Measurements from ENCODE around the gene MEGF11.

The MEGF11 gene

GRCh38 chr15:65917407-65917756 is 336.2 kb downstream of the MEGF11 start:
- Histone ChIP-seq H3K9me3 (ENCODE audit: control insufficient read depth, low read length) (no peaks in the 10 kb centered on the region), H3K4me1 (no peaks in the 10 kb centered on the region), H3K9ac (no peak overlapping the region), H3K27ac (no peak overlapping the region), H3K79me2 (no peaks in the 10 kb centered on the region), H2AFZ (no peak overlapping the region), H3K4me2 (ENCODE audit: low read length) (no peak overlapping the region), H3K27me3 (ENCODE audit: control insufficient read depth, insufficient read depth, low read length) (no peaks in the 10 kb centered on the region), H3K4me3 (ENCODE audit: low read depth, low read length) (no peak overlapping the region), H3K36me3 (ENCODE audit: control insufficient read depth, insufficient read depth, low read length) (no peaks in the 10 kb centered on the region)
- no peak for TF ChIP-seq CTCF (IDR thresholded peaks at IDR 0.05)

- no peak overlapping the region for H3K4me3 ChIP-seq (ENCODE audit: low read depth, low read length)
- H3K4me1 ChIP-seq = no peaks in the 10 kb centered on the region
- no peaks in the 10 kb centered on the region for H3K27me3 ChIP-seq (ENCODE audit: control insufficient read depth, insufficient read depth, low read length)
- no peak overlapping the region for H2AFZ ChIP-seq
- H3K36me3 ChIP-seq (ENCODE audit: control insufficient read depth, insufficient read depth, low read length) = no peaks in the 10 kb centered on the region
- H3K79me2 ChIP-seq = no peaks in the 10 kb centered on the region
- H3K4me2 ChIP-seq (ENCODE audit: low read length) = no peak overlapping the region
- no peak overlapping the region for H3K9ac ChIP-seq
- no peaks in the 10 kb centered on the region for H3K9me3 ChIP-seq (ENCODE audit: control insufficient read depth, low read length)
- TF ChIP-seq CTCF (IDR thresholded peaks at IDR 0.05) = peak; percentile 58
- H3K27ac ChIP-seq = no peak overlapping the region
These were observed 336.7 kb downstream of the MEGF11 start for GRCh38 chr15:65916664-65917406.

- H3K27ac ChIP-seq = no peak overlapping the region
- no peaks in the 10 kb centered on the region for H3K27me3 ChIP-seq (ENCODE audit: control insufficient read depth, insufficient read depth, low read length)
- H3K4me1 ChIP-seq = no peaks in the 10 kb centered on the region
- no peaks in the 10 kb centered on the region for H3K9me3 ChIP-seq (ENCODE audit: control insufficient read depth, low read length)
- H3K4me3 ChIP-seq (ENCODE audit: low read depth, low read length) = no peak overlapping the region
- H3K4me2 ChIP-seq (ENCODE audit: low read length) = no peak overlapping the region
- no peak overlapping the region for H3K9ac ChIP-seq
- H3K36me3 ChIP-seq (ENCODE audit: control insufficient read depth, insufficient read depth, low read length) = no peaks in the 10 kb centered on the region
- no peak for TF ChIP-seq CTCF (IDR thresholded peaks at IDR 0.05)
- no peak overlapping the region for H2AFZ ChIP-seq
- no peaks in the 10 kb centered on the region for H3K79me2 ChIP-seq
These were observed 337.4 kb downstream of the MEGF11 start for GRCh38 chr15:65916041-65916663.

GRCh38 chr15:65914981-65915925 is 338.3 kb downstream of the MEGF11 start:
- H3K27ac ChIP-seq = no peak overlapping the region
- H3K4me3 ChIP-seq (ENCODE audit: low read depth, low read length) = no peak overlapping the region
- H3K79me2 ChIP-seq = no peaks in the 10 kb centered on the region
- no peaks in the 10 kb centered on the region for H3K27me3 ChIP-seq (ENCODE audit: control insufficient read depth, insufficient read depth, low read length)
- no peak for TF ChIP-seq CTCF (IDR thresholded peaks at IDR 0.05)
- no peak overlapping the region for H3K4me2 ChIP-seq (ENCODE audit: low read length)
- no peak overlapping the region for H3K9ac ChIP-seq
- no peaks in the 10 kb centered on the region for H3K4me1 ChIP-seq
- no peaks in the 10 kb centered on the region for H3K9me3 ChIP-seq (ENCODE audit: control insufficient read depth, low read length)
- no peak overlapping the region for H2AFZ ChIP-seq
- no peaks in the 10 kb centered on the region for H3K36me3 ChIP-seq (ENCODE audit: control insufficient read depth, insufficient read depth, low read length)

Measured in parathyroid adenoma (tissue), 2 donors.